AG09319 (cell line): ENCODE measurements around the gene GPR137C.

ENCODE experiments used
- DNase-seq: peaks from one replicate; pipeline ENCODE4 v3.0.0-alpha.2; 2010; ENCODE audit warnings: low read depth; ENCODE audit errors: extremely low read depth
- CTCF ChIP-seq: IDR thresholded peaks from 2 replicates; pipeline ENCODE4 v1.5.1; 2011; ENCODE audit warnings: low read depth, mild to moderate bottlenecking, inconsistent platforms, low read length, moderate library complexity

The GPR137C gene

GRCh38 chr14:52640137-52640536, 87.5 kb downstream of the GPR137C start:
- no peak for TF ChIP-seq CTCF
- no peak for DNase-seq

GRCh38 chr14:52641745-52642144, 89.1 kb downstream of the GPR137C start:
- no peak for DNase-seq
- TF ChIP-seq CTCF, result no peak

- no peak for TF ChIP-seq CTCF
- no peak for DNase-seq
Observed at GRCh38 chr14:52649511-52649910, 96.9 kb downstream of the GPR137C start.

GRCh38 chr14:52650774-52651173, 98.1 kb downstream of the GPR137C start:
- no peak for DNase-seq
- no peak for TF ChIP-seq CTCF

- no peak for DNase-seq
- TF ChIP-seq CTCF, result no peak
Observed at GRCh38 chr14:52656905-52657304, 104.3 kb downstream of the GPR137C start.

- no peak for DNase-seq
- no peak for TF ChIP-seq CTCF
Observed at GRCh38 chr14:52660325-52660724, 107.7 kb downstream of the GPR137C start.

GRCh38 chr14:52660832-52661231, 108.2 kb downstream of the GPR137C start:
- no peak for DNase-seq
- no peak for TF ChIP-seq CTCF
